Adipose tissue (tissue), 3 donors: ENCODE measurements around the gene HDAC7. TPM values are rescaled to one million over a fixed set of nuclear protein-coding genes. Genes with fewer than 3 reads are reported as not detected.

Experiments used
- H3K27ac ChIP-seq: one replicate; pipeline ENCODE4 v1.5.1; 2013; ENCODE audit warnings: low read depth, low read length
- WGBS, 3 donors: extraction: QIAGEN DNeasy Blood & Tissue Kit; methylation state at CpG; one replicate each; pipeline ENCODE4 v1.1.7; 2013; 5-methylcytosine and 5-hydroxymethylcytosine counted together
- polyA plus RNA-seq, 3 donors: library from polyadenylated mRNA; stranded (reverse); fragments of 200-250 nt; gene quantifications; one replicate each; pipeline ENCODE4 v1.2.3, GENCODE V29; 2013
- donor health status: healthy with polysubstance abuse.
- donor health status: Bipolar disorder and iron deficiency.
- donor health status: healthy.

Gene HDAC7
- polyA plus RNA-seq, 3 donors: 18.9 to 107 (median 59.0) TPM

DNA sequence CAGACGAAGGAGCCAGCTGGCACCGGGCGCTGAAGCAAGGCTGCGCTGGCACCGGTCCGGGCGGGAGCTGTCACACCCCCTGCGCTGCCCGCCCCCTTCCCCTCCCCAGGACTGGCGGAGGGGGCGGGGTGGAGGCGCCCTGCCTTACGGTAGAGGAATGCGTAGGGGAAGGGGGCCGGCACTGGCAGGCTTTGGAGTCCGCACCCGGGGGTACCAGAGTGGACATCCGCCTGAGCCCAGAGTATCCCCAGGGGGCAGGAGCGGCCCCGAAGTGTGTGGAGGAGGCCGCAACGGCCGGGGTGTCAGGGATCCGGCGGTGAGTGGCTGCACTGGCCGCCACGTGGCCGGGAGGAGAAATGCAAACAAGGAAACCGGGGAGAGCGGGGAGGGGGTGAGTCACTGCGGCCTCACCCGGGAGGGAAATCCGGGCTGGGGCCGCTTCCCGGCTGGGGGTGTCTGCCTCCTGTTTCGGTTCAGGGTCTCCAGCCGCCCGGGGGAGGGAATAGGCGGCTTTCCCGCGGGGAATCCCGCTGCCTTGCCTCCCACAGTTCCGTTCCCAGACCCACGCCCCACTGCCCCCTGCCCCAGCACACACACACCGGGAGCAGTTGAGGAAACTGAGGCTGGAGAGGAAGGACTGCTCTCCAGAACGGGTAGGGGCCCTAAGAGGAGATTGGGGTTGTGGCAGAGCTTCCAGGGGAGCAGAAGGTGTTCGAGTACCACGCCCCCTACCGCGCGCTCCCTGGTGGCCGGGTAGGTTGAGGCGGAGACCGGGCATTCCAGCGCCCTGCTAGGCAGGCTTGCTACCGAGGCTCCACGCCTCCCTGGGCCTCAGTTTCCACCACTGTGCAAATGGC, 60.6 kb downstream of the HDAC7 start, which contains the start of gene RAPGEF3:
TSS of gene RAPGEF3 (minus strand) at position 47 of the 857 bp plus-strand sequence. CDS start 324 bp downstream, outside the sequence.
- 1 to 2% (median 1%) methylated on average over 42 to 56 of the region's 57 CpGs for WGBS, 3 donors
- H3K27ac ChIP-seq: no peak within 1 kb of the TSS

DNA sequence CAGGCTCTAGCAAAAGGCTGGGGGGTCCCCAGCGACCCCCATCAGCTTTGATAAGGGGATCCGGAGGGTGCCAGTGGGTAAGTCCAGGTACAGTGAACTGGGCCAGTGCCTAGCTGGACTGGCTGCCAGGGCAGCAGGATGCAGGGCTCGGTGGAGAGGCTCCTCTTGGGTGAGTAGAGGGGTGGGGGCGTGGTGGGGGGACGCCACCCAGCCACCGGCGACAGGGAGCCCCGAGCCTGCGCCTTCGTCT, 61.2 kb downstream of the HDAC7 start:
- H3K27ac ChIP-seq: no peak overlapping the region
- 1 to 8% (median 3%) methylated on average over 8 to 10 of the region's 10 CpGs for WGBS, 3 donors

DNA sequence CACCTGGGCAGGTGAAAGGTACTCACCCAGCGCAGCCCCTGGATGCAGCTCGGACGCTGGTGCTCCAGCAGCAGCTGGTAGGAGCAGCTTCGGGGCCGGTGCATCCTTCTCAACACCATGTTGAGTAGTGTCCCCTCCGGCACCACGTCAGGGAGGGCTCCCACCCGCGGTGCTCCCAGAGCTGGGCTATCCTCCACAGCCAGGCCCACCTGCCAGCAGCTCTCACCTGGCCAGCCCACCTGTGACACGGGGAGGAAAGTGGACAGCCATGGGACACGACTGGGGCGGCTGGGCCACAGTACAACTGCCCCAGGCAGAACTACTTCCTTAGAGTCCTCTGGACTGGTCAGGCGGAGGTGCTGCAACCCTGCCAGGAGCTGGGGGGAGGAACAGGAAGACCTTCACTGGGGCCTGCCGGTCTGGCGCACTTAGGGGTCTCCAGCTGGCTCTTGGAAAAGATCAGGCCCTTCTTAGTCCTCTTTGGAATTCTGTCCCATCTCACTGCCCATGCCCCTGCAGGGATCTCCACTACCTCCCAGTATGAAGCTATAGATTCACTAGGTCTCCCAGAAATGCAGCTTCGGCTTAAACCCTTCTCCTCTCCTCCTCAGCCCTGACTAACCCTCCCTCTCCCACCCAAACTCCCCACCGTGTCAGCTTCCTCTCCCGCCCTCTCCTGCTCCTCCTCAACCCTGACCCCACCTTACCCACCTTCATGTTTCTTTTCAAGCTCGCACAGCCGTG, 61.7 kb downstream of the HDAC7 start:
- WGBS, 3 donors: 23 to 70% (median 25%) methylated on average over 20 of the region's 20 CpGs
- H3K27ac ChIP-seq: no peak overlapping the region

DNA sequence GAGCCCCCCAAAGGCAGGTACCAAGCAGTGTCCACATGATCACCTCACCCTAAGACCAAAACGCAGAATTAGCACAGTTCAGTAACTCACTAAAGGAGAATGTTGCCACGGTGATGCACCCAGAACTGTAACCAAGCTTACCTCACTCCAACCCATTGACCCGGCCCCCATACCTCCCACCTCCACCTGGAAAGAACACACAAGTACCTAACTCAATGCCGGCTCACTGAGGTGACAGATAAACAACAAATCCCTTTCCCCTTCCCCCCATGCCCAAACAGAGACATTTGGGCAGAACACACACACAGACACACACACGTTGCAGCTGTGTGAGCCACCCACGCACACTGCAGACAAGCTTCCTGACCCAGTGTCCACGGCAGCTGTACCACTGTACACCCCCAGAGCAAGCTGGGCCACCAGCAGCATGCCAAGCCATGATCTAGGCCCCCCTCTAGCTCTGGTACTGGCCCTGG, 62.3 kb downstream of the HDAC7 start:
- 52 to 74% (median 53%) methylated on average over 7 of the region's 7 CpGs for WGBS, 3 donors
- no peak overlapping the region for H3K27ac ChIP-seq

DNA sequence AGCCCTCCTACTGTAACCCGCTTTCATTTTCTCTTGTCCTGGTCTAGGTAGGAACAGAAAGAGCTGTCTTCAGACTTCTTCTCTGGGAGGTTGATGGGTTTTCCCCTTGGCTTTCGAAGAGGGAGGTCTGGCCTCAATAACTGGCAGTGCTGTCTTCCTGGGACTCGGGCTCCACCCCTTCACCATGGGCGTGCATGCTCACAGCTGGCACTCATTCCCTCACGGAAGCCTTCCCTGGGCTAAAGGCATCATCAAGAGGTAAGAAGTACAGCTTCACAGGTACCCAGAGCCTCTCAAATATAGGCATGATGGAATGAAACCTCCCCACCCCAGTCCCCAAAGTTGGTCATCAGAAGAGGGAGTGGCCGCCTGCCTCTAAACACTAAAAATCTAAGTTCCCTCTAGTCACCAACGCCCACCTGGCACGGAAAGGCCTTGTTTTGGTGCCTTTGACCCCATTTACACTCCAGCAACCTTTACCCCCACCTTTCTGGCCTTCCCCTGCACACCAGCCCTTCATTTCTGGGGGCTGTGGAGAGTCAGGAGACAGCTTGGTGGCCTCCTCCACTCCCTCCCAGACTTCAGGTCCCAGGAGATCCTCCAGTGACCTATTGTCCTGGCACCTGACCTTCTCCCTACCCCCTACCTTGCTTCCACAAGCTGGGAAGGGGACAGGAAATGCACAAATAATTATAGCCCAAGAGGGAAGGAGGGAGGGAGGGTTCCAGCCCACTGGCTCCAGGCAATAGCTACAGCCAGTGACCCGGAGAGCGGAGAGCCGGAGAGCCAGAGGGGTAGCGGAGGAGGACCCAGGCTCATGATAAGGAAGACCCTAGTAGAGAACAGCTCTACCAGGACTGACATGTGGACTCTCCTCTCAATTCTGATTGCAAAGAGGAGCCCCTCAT, 63.8 kb downstream of the HDAC7 start:
- no peak overlapping the region for H3K27ac ChIP-seq
- 65 to 70% (median 69%) methylated on average over 12 of the region's 12 CpGs for WGBS, 3 donors

DNA sequence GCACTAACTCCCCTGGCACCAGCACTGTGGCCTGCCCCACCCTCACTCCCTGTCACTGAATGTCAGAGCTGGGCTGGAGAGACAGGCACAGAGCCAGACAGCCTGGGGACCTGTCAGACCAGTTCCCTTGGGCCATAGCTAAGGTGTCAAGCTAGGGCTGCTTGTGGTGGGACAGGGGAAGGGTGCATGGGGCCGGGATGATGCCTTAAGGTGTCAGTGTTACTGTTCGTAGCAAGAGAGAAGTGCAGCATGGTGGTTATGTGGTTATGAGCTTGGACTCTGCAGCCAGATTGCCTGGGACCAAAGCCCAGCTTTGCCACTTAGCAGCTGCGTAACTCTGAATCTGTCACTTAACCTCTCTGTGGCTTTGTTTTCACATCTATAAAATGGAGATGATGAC, 64.8 kb downstream of the HDAC7 start:
- WGBS, 3 donors: 23 to 75% (median 67%) methylated on average over 3 of the region's 3 CpGs
- H3K27ac ChIP-seq: no peak overlapping the region

DNA sequence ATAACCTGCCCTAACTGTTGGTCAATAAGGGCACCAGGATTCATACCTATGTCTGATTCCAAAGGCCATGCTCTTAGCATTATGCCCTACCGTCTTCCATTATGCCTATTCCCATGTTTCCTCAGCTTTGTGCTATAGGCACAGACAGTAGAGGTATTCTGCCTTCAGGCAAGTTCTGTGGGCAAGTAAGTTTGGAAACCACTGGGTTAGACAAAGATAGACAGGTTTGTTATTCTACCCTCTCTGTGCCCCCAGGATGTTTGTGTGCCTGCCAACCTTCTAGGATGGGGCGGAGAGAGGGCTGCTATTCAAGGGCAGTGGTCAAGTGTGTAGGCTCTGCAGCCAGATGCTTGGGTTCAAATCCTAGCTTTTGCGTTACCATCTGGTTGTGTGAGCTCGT, 65.6 kb downstream of the HDAC7 start:
- no peak overlapping the region for H3K27ac ChIP-seq
- 71 to 81% (median 79%) methylated on average over 4 of the region's 4 CpGs for WGBS, 3 donors

DNA sequence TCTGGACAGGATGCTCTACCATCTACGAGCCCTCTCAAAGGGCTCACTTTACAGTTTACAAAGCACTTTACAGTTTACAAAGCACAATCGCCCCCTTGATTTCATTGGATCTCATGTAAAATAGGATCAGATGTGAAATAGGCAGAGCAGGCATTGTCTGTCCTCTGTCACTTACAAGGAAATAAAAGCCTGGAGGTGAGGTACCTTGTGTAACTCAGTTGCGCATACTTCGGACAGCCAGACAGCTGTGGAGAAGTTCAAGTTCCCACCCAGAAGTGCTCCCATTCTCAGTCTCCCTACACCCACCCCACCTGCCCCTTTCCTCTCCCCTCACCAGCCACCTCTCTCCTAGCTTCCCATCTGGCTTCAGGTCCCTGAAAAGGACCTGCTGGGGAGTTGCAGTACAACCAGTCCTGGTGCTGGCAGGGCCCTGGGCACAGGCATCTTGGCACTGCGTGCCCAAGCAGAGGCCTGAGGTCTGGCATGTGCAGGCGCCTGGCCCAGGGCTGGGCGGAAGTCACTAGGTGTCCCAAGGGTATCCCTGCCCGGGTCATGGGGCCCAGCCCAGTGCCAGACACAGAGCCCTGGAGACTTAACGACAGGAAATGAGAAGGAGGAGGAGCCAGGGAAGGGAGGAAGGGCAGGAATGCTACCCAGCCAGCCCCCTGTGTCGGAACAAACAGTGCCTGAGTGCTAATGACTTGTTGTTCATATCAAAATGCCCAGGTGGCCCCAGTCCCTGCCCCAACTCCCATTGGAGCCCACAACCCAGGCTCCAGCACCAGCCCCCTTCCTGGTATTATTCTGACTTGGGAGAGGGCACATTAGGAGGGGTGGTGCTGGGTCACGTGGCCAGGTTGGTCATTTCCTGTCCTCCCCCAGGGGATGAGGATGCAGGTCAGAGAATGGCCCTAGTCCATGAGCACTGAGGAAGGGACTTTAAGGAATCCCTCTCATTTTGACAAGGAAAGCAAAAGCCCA, 66.4 kb downstream of the HDAC7 start:
- H3K27ac ChIP-seq: no peak overlapping the region
- WGBS, 3 donors: 43 to 65% (median 48%) methylated on average over 11 of the region's 11 CpGs

DNA sequence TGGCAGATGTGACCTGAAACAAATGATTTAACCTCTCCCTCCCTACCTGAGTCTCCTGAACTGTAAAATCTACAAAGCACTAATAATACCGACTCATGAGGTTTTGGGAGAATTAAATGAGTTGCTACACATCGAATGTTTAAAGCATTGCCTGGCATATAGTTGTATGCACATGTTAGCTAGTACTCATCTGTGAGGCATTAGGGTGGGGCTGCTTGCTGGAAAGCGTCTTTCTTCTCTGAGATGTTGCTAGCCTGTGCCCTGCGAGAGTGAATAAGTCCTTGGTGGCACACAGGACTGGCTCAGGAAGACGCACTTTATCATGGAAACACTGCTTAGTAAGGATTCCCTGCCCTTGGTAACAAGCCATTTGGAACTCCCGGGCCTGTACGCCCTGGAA, 67.2 kb downstream of the HDAC7 start:
- H3K27ac ChIP-seq: no peak overlapping the region
- WGBS, 3 donors: 64 to 85% (median 72%) methylated on average over 7 of the region's 7 CpGs

DNA sequence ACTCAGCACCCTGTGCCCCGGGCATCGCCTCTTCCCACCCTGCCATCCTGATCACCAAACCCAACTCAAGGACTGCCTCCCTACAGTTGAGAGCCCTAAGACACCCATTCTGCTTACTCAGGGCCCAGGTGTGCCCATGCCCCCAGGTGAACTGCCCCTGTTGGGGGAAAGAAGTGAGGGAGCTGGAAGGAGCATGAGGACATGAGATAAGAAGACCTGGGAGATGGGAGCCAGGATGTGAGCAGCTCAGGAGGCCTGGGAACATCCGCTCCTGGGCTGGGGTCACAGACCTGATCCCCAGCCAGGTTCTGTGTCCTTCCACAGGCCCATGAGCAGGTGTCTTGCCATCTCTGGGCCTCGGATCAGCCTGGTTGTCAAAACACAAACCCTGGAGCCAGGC, 67.6 kb downstream of the HDAC7 start:
- no peak overlapping the region for H3K27ac ChIP-seq
- 78 to 90% (median 87%) methylated on average over 4 of the region's 4 CpGs for WGBS, 3 donors

DNA sequence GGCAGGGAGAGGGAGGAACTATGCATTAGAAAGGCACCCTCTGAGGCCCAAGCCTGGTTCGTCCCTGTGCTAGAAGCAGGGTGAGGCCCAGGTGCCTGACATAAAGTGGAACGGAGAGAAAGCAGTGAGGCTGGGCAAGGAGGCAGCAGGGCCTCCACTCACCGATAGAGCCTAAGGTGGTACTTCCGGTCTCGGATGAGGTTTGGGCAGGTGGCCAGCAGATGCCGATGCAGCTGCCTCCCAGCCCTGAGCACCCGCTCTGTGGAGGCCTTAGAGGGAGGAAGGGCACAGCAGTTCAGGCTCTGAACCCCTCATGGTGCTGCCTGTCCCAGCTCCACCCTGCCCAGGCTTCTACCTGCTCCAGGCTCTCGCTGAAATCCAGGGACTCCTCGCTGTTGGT, 68.1 kb downstream of the HDAC7 start:
- 83 to 85% (median 85%) methylated on average over 9 of the region's 9 CpGs for WGBS, 3 donors
- H3K27ac ChIP-seq: no peak overlapping the region

DNA sequence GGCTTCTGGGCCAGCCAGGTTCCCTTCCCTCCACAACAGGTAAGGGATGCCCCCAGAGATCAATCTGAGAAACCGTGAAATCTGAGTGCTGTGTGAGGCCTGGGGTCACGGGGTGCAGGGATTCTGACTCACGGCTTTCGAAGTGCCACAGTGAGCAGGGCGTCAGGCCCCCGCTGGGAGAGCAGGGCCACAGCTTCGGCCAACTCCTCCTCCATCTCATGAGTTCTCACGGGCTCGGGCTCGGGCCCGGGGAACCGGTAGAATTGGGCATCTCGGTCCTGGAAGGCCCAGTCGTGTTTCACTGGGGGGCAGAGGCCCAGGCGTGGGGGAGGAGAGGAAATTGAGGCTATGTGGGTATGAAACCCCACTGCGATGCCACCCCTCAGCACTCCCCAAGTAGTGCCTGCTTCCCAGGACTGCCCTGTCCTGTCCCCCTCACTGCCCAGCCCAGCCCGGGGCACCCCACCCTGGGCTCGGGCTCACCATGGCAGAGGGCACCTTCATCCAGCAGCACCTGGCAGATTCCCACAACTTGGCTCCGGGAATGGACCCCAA, 68.7 kb downstream of the HDAC7 start:
- WGBS, 3 donors: 78 to 88% (median 86%) methylated on average over 19 of the region's 19 CpGs
- no peak overlapping the region for H3K27ac ChIP-seq

DNA sequence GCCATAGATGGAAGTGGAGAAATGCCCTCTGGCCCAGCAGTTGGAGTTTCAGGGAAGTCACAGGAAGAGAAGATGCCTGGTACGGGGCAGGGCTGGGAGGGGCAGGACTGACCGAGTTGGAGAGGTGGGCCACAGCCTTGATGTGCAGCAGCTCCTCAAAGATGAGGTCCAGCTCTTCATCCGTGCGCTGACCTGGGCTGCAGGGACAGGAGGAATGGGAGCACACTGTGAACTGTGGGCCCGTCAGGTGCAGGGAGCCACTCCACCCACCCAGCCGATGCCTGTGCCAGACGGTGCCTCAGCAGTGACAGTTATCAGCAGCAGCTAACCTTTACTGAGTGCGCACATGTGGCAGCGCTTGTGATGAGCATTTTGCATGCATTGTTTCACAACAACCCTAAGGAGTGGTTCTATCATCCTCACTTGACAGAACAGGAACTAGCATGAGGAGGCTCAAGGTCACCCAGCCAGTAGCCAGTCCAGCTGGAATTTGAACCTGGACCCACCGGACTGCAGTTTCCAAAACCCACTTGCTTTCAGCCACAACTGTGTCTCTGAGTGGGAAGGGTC, 69.4 kb downstream of the HDAC7 start:
- H3K27ac ChIP-seq: no peak overlapping the region
- whole genome bisulfite sequencing, 3 donors: 78 to 89% (median 81%) methylated on average over 10 of the region's 10 CpGs

DNA sequence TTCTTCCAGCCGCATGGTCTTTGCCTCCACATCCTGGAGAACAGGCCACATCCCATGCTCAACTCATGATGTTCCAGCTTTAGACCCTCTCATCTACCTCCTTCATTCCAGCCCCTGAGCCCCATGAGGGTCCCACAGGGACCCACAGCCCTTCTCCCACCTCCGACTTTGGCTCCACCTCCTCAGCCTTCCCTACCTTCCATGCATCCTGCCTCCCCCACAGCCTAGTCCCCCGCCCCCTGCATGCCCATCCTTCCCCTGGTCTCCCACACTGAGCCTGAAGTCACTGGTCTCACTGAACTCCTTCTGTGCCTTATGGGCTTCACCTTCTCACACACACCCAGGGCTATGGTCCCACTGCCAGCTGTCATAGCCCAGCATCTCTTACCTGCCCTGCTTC, 70.8 kb downstream of the HDAC7 start:
- WGBS, 3 donors: 89 to 95% (median 93%) methylated on average over 3 of the region's 3 CpGs
- no peak overlapping the region for H3K27ac ChIP-seq

DNA sequence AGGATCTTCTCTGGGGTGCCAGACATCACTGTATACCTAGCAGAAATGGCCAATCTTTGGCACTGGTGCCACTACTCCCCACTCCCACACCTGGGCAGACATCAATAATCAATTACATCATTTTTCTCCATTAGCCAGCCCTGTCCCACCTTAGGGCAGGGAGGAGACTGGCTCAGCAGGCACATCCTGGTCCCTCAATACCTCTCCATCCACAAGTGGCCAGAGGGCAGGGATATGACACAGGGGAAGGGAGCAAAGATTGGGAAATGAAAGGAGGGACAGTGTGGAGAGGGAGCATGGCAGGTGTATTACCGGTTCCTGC, 71.2 kb downstream of the HDAC7 start:
- no peak overlapping the region for H3K27ac ChIP-seq
- 82 to 100% (median 93%) methylated on average over 1 of the region's 1 CpG for WGBS, 3 donors

DNA sequence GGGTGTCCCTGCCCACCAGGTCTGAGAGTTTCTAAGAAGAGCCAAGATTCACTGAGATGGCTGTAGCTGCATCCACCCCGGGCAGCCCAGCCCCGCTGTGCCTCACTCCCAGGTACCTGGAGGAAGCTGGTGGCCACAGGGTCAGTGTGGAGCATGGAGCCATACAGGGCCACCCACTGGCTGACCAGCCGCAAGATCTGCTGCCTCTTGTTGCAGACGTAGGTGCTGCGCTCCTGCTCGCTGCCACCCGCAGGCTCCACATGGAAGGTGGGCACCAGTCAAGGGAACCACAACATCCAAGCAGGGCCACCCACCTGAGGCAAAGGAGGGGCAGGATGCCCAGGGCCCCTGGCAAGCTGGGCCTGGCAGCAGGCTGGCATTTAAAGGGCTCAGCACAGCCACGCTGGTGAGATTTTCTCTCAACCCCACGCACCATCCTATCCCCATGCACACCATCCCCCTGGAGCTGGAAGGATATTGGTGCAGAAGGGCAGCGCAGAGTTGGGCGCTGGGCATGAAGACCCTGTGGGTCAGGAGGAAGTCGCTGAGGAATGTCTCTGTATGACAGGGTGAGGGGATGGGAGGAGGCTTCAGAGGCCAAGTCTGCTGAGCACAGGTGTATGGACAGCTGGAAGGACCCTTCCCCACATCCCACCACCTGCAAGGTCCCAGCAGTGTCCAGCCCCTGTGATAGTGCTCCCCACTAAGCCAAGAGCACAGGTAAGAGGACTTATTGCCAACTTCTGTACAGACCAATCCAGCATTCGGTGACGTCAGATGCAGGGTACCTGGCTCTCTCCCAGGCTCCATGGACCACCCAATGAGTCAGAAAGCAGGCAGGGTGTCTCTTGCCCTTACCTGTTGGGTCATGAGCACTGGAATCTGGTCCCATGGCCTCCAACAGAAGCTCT, 71.9 kb downstream of the HDAC7 start:
- no peak overlapping the region for H3K27ac ChIP-seq
- 91 to 95% (median 93%) methylated on average over 12 to 14 of the region's 14 CpGs for WGBS, 3 donors
